ENCODE results near the gene SUPT5H. TPM values are rescaled to one million over a fixed set of nuclear protein-coding genes. Genes with fewer than 3 reads are reported as not detected.

SUPT5H gene
- total RNA-seq, 5 donors from 2014 or later (not counting 1 experiment from before 2014, with no cell fraction given), result 180 to 301 (median 194) TPM

GRCh38 chr19:39401070-39401548, 44.3 kb upstream of the SUPT5H start:
- Histone ChIP-seq H3K27me3 (replicated peaks in 1 of 2; ENCODE audit: control insufficient read depth in 2 of 2, extremely low read depth in 1 of 2, insufficient read depth in 2 of 2, low read length in 1 of 2) (no peaks in the 10 kb centered on the region), H3K4me1 (ENCODE audit: control insufficient read depth in 1 of 2, extremely low read depth in 1 of 2, insufficient read depth in 2 of 2, low read length in 2 of 2) (peaks cover 44 to 88% of the 10 kb centered on the region in 2 experiments), H3K36me3 (ENCODE audit: control insufficient read depth in 2 of 2, extremely low read depth in 1 of 2, insufficient read depth in 1 of 2, low read length in 1 of 2) (peaks cover 0 to 12% of the 10 kb centered on the region in 2 donors), H3K4me3 (ENCODE audit: control insufficient read depth in 1 of 2, extremely low read depth in 1 of 2, low read length in 1 of 2) (peak overlapping the region in 1 of 2 donors; percentile 18), H3K27ac (ENCODE audit: low read length) (peak overlapping the region; percentile 100), H3K9me3 (no peaks in the 10 kb centered on the region)
- H3K9me3 Mint-ChIP-seq, result no peaks in the 10 kb centered on the region
- POLR2A ChIA-PET, result interaction anchor here (0.5 to 2.0 kb wide), 10 partner anchors 8 to 98 kb away, joined by 3 to 13 read pairs (median 5); partner anchors contain the start of genes MED29 (in 2 of the 2), RPS16 (in 2 of the 2), DLL3 (in 1 of the 2) and PAF1 (in 1 of the 2)
- peaks cover 66 to 75% (median 74%) of the 10 kb centered on the region in 3 donors for H3K4me1 Mint-ChIP-seq
- DNase-seq, result no peak
- WGBS (ENCODE audit: insufficient coverage), result 6% methylated on average over 4 of the region's 4 CpGs
- H3K27ac Mint-ChIP-seq, result peak overlapping the region; percentile 91 to 95
- CTCF ChIA-PET, result interaction anchor here in 1 of 2 donors (0.6 to 2.0 kb wide), 6 partner anchors 9 to 1861 kb away, joined by 3 to 29 read pairs (median 4); partner anchors contain the start of genes MED29, PAF1, PLEKHG2 and RPS16
- H3K36me3 Mint-ChIP-seq, result peaks cover 8% of the 10 kb centered on the region
- peak; percentile 0 to 5 (median 3) for ATAC-seq (replicated peaks in 1 of 4)
- no peaks in the 10 kb centered on the region for H3K27me3 Mint-ChIP-seq
- peak overlapping the region; percentile 73 to 97 (median 83) for H3K4me3 Mint-ChIP-seq

- peak overlapping the region; percentile 41 to 71 for H3K4me3 ChIP-seq (ENCODE audit: control insufficient read depth in 1 of 2, extremely low read depth in 1 of 2, low read length in 1 of 2)
- ChIA-PET POLR2A (interaction anchor here (0.5 to 2.0 kb wide), 11 partner anchors 8 to 97 kb away, joined by 3 to 13 read pairs (median 5); partner anchors contain the start of genes MED29 (in 2 of the 2), RPS16 (in 2 of the 2), DLL3 (in 1 of the 2) and PAF1 (in 1 of the 2)), CTCF (interaction anchor here in 1 of 2 donors (0.6 to 2.0 kb wide), 6 partner anchors 9 to 1861 kb away, joined by 3 to 29 read pairs (median 4); partner anchors contain the start of genes MED29, PAF1, PLEKHG2 and RPS16)
- H3K4me1 Mint-ChIP-seq, result peaks cover 70 to 78% (median 76%) of the 10 kb centered on the region in 3 donors
- WGBS (ENCODE audit: insufficient coverage), result 5% methylated on average over 19 of the region's 25 CpGs
- peaks cover 8% of the 10 kb centered on the region for H3K36me3 Mint-ChIP-seq
- H3K4me1 ChIP-seq (ENCODE audit: control insufficient read depth in 1 of 2, extremely low read depth in 1 of 2, insufficient read depth in 2 of 2, low read length in 2 of 2), result peaks cover 44 to 90% of the 10 kb centered on the region in 2 experiments
- H3K9me3 Mint-ChIP-seq, result no peaks in the 10 kb centered on the region
- no peaks in the 10 kb centered on the region for H3K9me3 ChIP-seq
- peaks cover 0 to 10% of the 10 kb centered on the region in 2 donors for H3K36me3 ChIP-seq (ENCODE audit: control insufficient read depth in 2 of 2, extremely low read depth in 1 of 2, insufficient read depth in 1 of 2, low read length in 1 of 2)
- DNase-seq, result peak; percentile 52 to 94 (median 86)
- no peaks in the 10 kb centered on the region for H3K27me3 ChIP-seq (replicated peaks in 1 of 2; ENCODE audit: control insufficient read depth in 2 of 2, extremely low read depth in 1 of 2, insufficient read depth in 2 of 2, low read length in 1 of 2)
- H3K4me3 Mint-ChIP-seq, result peak overlapping the region; percentile 73 to 97 (median 83)
- no peaks in the 10 kb centered on the region for H3K27me3 Mint-ChIP-seq
- H3K27ac Mint-ChIP-seq, result peak overlapping the region; percentile 91 to 95
- H3K27ac ChIP-seq (ENCODE audit: low read length), result peak overlapping the region; percentile 100
- ATAC-seq (replicated peaks in 1 of 4), result peak; percentile 48 to 55 (median 51)
These were observed 43.6 kb upstream of the SUPT5H start for GRCh38 chr19:39401549-39402345.

- peaks cover 11% of the 10 kb centered on the region for H3K36me3 Mint-ChIP-seq
- Histone ChIP-seq H3K4me1 (ENCODE audit: control insufficient read depth in 1 of 2, extremely low read depth in 1 of 2, insufficient read depth in 2 of 2, low read length in 2 of 2) (peaks cover 44 to 84% of the 10 kb centered on the region in 2 experiments), H3K9me3 (no peaks in the 10 kb centered on the region), H3K27ac (ENCODE audit: low read length) (peak overlapping the region; percentile 100), H3K27me3 (replicated peaks in 1 of 2; ENCODE audit: control insufficient read depth in 2 of 2, extremely low read depth in 1 of 2, insufficient read depth in 2 of 2, low read length in 1 of 2) (no peaks in the 10 kb centered on the region), H3K4me3 (ENCODE audit: control insufficient read depth in 1 of 2, extremely low read depth in 1 of 2, low read length in 1 of 2) (peak overlapping the region; percentile 71 to 77), H3K36me3 (ENCODE audit: control insufficient read depth in 2 of 2, extremely low read depth in 1 of 2, insufficient read depth in 1 of 2, low read length in 1 of 2) (peaks cover 0 to 6% of the 10 kb centered on the region in 2 donors)
- peaks cover 69 to 74% (median 72%) of the 10 kb centered on the region in 3 donors for H3K4me1 Mint-ChIP-seq
- ChIA-PET CTCF (interaction anchor here in 1 of 2 donors (1.0 to 2.0 kb wide), 4 partner anchors 9 to 33 kb away, joined by 4 to 29 read pairs (median 6); partner anchors contain the start of genes MED29, PAF1, PLEKHG2 and RPS16), POLR2A (interaction anchor here (0.7 to 2.0 kb wide), 5 partner anchors 9 to 60 kb away, joined by 3 to 12 read pairs (median 4); partner anchors contain the start of gene SAMD4B (in 1 of the 2))
- peak overlapping the region; percentile 91 to 95 for H3K27ac Mint-ChIP-seq
- ATAC-seq (replicated peaks in 1 of 4) (peak; percentile 1 to 8 (median 4)), DNase-seq (peak; percentile 65 to 89 (median 78))
- peak overlapping the region; percentile 73 to 97 (median 83) for H3K4me3 Mint-ChIP-seq
- H3K9me3 Mint-ChIP-seq, result no peaks in the 10 kb centered on the region
- H3K27me3 Mint-ChIP-seq, result no peaks in the 10 kb centered on the region
- WGBS (ENCODE audit: insufficient coverage), result under 1% methylated on average over 52 of the region's 59 CpGs
These were observed 42.8 kb upstream of the SUPT5H start for GRCh38 chr19:39402346-39403300.

- H3K4me1 ChIP-seq (ENCODE audit: control insufficient read depth in 1 of 2, extremely low read depth in 1 of 2, insufficient read depth in 2 of 2, low read length in 2 of 2), result peaks cover 36 to 84% of the 10 kb centered on the region in 2 experiments
- Mint-ChIP-seq H3K4me1 (peaks cover 66 to 72% (median 67%) of the 10 kb centered on the region in 3 donors), H3K27ac (peak overlapping the region; percentile 91 to 95), H3K36me3 (peaks cover 17% of the 10 kb centered on the region), H3K9me3 (no peaks in the 10 kb centered on the region), H3K27me3 (no peaks in the 10 kb centered on the region), H3K4me3 (peak overlapping the region; percentile 73 to 97 (median 83))
- H3K27me3 ChIP-seq (replicated peaks in 1 of 2; ENCODE audit: control insufficient read depth in 2 of 2, extremely low read depth in 1 of 2, insufficient read depth in 2 of 2, low read length in 1 of 2), result no peaks in the 10 kb centered on the region
- H3K4me3 ChIP-seq (ENCODE audit: control insufficient read depth in 1 of 2, extremely low read depth in 1 of 2, low read length in 1 of 2), result peak overlapping the region; percentile 71 to 77
- peak; percentile 30 to 39 (median 32) for ATAC-seq (replicated peaks in 1 of 4)
- H3K9me3 ChIP-seq, result no peaks in the 10 kb centered on the region
- 1% methylated on average over 35 of the region's 43 CpGs for WGBS (ENCODE audit: insufficient coverage)
- POLR2A ChIA-PET, result interaction anchor here in 1 of 2 donors (0.6 to 1.3 kb wide), 6 partner anchors 8 to 1259 kb away, joined by 3 to 6 read pairs (median 4); partner anchors contain the start of genes MED29, PAF1 and RPS16
- H3K36me3 ChIP-seq (ENCODE audit: control insufficient read depth in 2 of 2, extremely low read depth in 1 of 2, insufficient read depth in 1 of 2, low read length in 1 of 2), result peaks cover 5 to 16% of the 10 kb centered on the region in 2 donors
- DNase-seq, result peak; percentile 78 to 98 (median 94)
- CTCF ChIA-PET, result interaction anchor here in 1 of 2 donors (1.0 kb wide), 1 partner anchor 9 kb away, joined by 4 read pairs; the partner anchor contains the start of gene PLEKHG2
- H3K27ac ChIP-seq (ENCODE audit: low read length), result peak overlapping the region; percentile 100
These were observed 41.8 kb upstream of the SUPT5H start for GRCh38 chr19:39403331-39404312.
